SU-DHL-6 (cell line): Measurements from ENCODE around the gene SLC16A4.
"Not testable (repeated sequence)": the region's sequence is repeated elsewhere in the genome, so short reads cannot be mapped to it uniquely, and the experiment has no call there.

ENCODE experiments used
- H2AFZ ChIP-seq: fragments of 200-600 bp; sonication (generic); 2 replicates; pipeline ENCODE4 v1.6.1; 2014; ENCODE audit warnings: low read depth, mild to moderate bottlenecking, moderate library complexity, mixed read lengths, antibody characterized with exemption, low read length; ENCODE audit not compliant: severe bottlenecking
- H3F3A ChIP-seq: fragments of 200-600 bp; shearing (Covaris generic); 2 replicates; pipeline ENCODE4 v1.6.0; 2016; ENCODE audit warnings: antibody characterized with exemption, mild to moderate bottlenecking; ENCODE audit not compliant: insufficient read depth
- H3K27ac ChIP-seq: fragments of 200-600 bp; sonication (generic); 2 replicates; pipeline ENCODE4 v1.5.1; 2016; ENCODE audit warnings: low read depth, mild to moderate bottlenecking, low read length, moderate library complexity, mixed read lengths
- H3K27me3 ChIP-seq: fragments of 200-600 bp; sonication (generic), shearing (Covaris generic); 2 replicates; pipeline ENCODE4 v1.6.0; 2014; ENCODE audit warnings: mild to moderate bottlenecking, low read length
- H3K36me3 ChIP-seq: fragments of 200-600 bp; sonication (generic); 2 replicates; pipeline ENCODE4 v1.6.1; 2014; ENCODE audit warnings: mild to moderate bottlenecking, low read length, mixed read lengths
- H3K4me2 ChIP-seq: fragments of 300-600, 200-600 bp; shearing (Covaris generic), sonication (generic); 2 replicates; pipeline ENCODE4 v1.6.0; 2014; ENCODE audit warnings: low read length, low read depth, mild to moderate bottlenecking; ENCODE audit not compliant: poor library complexity, severe bottlenecking
- H3K4me3 ChIP-seq: fragments of 200-600 bp; sonication (generic); 2 replicates; pipeline ENCODE4 v1.5.1; 2014; ENCODE audit warnings: antibody characterized with exemption, low read length, mild to moderate bottlenecking, mixed read lengths; ENCODE audit not compliant: insufficient read depth, poor library complexity, severe bottlenecking
- H3K79me2 ChIP-seq: fragments of 200-600 bp; sonication (generic); 2 replicates; pipeline ENCODE4 v1.6.1; 2014; ENCODE audit warnings: mild to moderate bottlenecking, low read length, moderate library complexity; ENCODE audit not compliant: insufficient read depth
- H3K9ac ChIP-seq: fragments of 200-600 bp; sonication (generic); 2 replicates; pipeline ENCODE4 v1.7.0; 2014; ENCODE audit warnings: mild to moderate bottlenecking, low read length
- H3K9me2 ChIP-seq: fragments of 200-600 bp; sonication (generic); replicated peaks from 2 replicates; pipeline ENCODE4 v1.6.1; 2014; ENCODE audit warnings: low read length; ENCODE audit not compliant: insufficient read depth
- H3K9me3 ChIP-seq: fragments of 200-600 bp; sonication (generic); 2 replicates; pipeline ENCODE4 v1.6.1; 2014; ENCODE audit warnings: low read length, mixed read lengths; ENCODE audit not compliant: insufficient read depth
- H4K20me1 ChIP-seq: fragments of 200-600 bp; sonication (generic); 2 replicates; pipeline ENCODE4 v1.6.1; 2014; ENCODE audit warnings: low read depth, mild to moderate bottlenecking, antibody characterized with exemption, low read length, moderate library complexity, mixed read lengths
- CTCF ChIP-seq: fragments of 200-600 bp; sonication (generic); IDR thresholded peaks from one replicate; pipeline ENCODE4 v1.5.1; 2017; ENCODE audit warnings: antibody characterized with exemption, mild to moderate bottlenecking, low read length, moderate library complexity; ENCODE audit not compliant: insufficient read depth, poor library complexity, severe bottlenecking
- EZH2phosphoT487 ChIP-seq: fragments of 200-600 bp; sonication (generic), shearing (Covaris generic); conservative IDR thresholded peaks from 2 replicates; pipeline ENCODE4 v1.6.1; 2018; ENCODE audit warnings: mild to moderate bottlenecking, antibody characterized with exemption, low read length, moderate library complexity, mixed read lengths

SLC16A4 gene

GRCh38 chr1:110420874-110421793 is 30.3 kb upstream of the SLC16A4 start:
- H3K27ac ChIP-seq = no peak overlapping the region
- no peaks in the 10 kb centered on the region for H4K20me1 ChIP-seq
- H3K4me2 ChIP-seq = no peak overlapping the region
- no peaks in the 10 kb centered on the region for H3K9me2 ChIP-seq
- no peak overlapping the region for H3K4me3 ChIP-seq
- TF ChIP-seq EZH2phosphoT487 = no peak
- TF ChIP-seq CTCF = no peak
- no peaks in the 10 kb centered on the region for H3F3A ChIP-seq
- 0 out of 2 replicates have a peak, but pooled peaks cover 4% of the 10 kb centered on the region for H3K9me3 ChIP-seq
- H3K79me2 ChIP-seq = no peaks in the 10 kb centered on the region
- H3K36me3 ChIP-seq = no peaks in the 10 kb centered on the region
- no peaks in the 10 kb centered on the region for H3K27me3 ChIP-seq
- H3K9ac ChIP-seq = no peak overlapping the region
- no peak overlapping the region for H2AFZ ChIP-seq

- Histone ChIP-seq H3K27ac (no peak overlapping the region), H3K36me3 (no peaks in the 10 kb centered on the region), H3K27me3 (no peaks in the 10 kb centered on the region), H3K4me2 (no peak overlapping the region), H3K9me3 (0 out of 2 replicates have a peak, but pooled peaks cover 4% of the 10 kb centered on the region), H3K79me2 (no peaks in the 10 kb centered on the region), H3K4me3 (no peak overlapping the region), H4K20me1 (no peaks in the 10 kb centered on the region), H2AFZ (no peak overlapping the region), H3F3A (no peaks in the 10 kb centered on the region), H3K9me2 (no peaks in the 10 kb centered on the region), H3K9ac (no peak overlapping the region)
- TF ChIP-seq EZH2phosphoT487 = no peak
- no peak for TF ChIP-seq CTCF
These were observed 29.3 kb upstream of the SLC16A4 start for GRCh38 chr1:110420023-110420662.

GRCh38 chr1:110418729-110419128 is 27.9 kb upstream of the SLC16A4 start:
- no peaks in the 10 kb centered on the region for H4K20me1 ChIP-seq
- H3K36me3 ChIP-seq = no peaks in the 10 kb centered on the region
- TF ChIP-seq EZH2phosphoT487 = no peak
- TF ChIP-seq CTCF = no peak
- H3K9me3 ChIP-seq = 0 out of 2 replicates have a peak, but pooled peaks cover 4% of the 10 kb centered on the region
- H3F3A ChIP-seq = no peaks in the 10 kb centered on the region
- no peak overlapping the region for H3K4me3 ChIP-seq
- no peaks in the 10 kb centered on the region for H3K79me2 ChIP-seq
- no peak overlapping the region for H3K27ac ChIP-seq
- H2AFZ ChIP-seq = no peak overlapping the region
- H3K9ac ChIP-seq = no peak overlapping the region
- no peaks in the 10 kb centered on the region for H3K9me2 ChIP-seq
- no peak overlapping the region for H3K4me2 ChIP-seq
- H3K27me3 ChIP-seq = no peaks in the 10 kb centered on the region

GRCh38 chr1:110413045-110413444 is 22.2 kb upstream of the SLC16A4 start:
- not testable (repeated sequence) for H3K4me3 ChIP-seq, H3K9me3 ChIP-seq, H3K9me2 ChIP-seq, H2AFZ ChIP-seq, H3F3A ChIP-seq, H3K36me3 ChIP-seq, H3K27me3 ChIP-seq, H3K27ac ChIP-seq, H3K4me2 ChIP-seq, H3K9ac ChIP-seq, H3K79me2 ChIP-seq, H4K20me1 ChIP-seq
